ENCODE data around the gene DISC1. TPM values are rescaled to one million over a fixed set of nuclear protein-coding genes. Genes with fewer than 3 reads are reported as not detected.

DISC1 gene
- total RNA-seq, 2 experiments from 2014 or later, result 19.8 to 20.0 TPM

- Mint-ChIP-seq H3K4me3 (no peak overlapping the region), H3K27me3 (no peaks in the 10 kb centered on the region), H3K36me3 (ENCODE audit: low read depth) (peaks cover 11% of the 10 kb centered on the region), H3K4me1 (ENCODE audit: low read depth) (no peaks in the 10 kb centered on the region), H3K9me3 (no peaks in the 10 kb centered on the region), H3K27ac (no peak overlapping the region)
- H3K4me1 ChIP-seq (ENCODE audit: insufficient read depth, low read length), result no peaks in the 10 kb centered on the region
- ATAC-seq (ENCODE audit: poor library complexity) (no peak), DNase-seq (no peak)
- no peak for TF ChIP-seq CTCF (IDR thresholded peaks at IDR 0.05)
- H3K4me3 ChIP-seq (ENCODE audit: low read length), result no peak overlapping the region
- ChIA-PET POLR2A (no interaction called here), CTCF (no interaction called here)
- no peaks in the 10 kb centered on the region for H3K9me3 ChIP-seq (ENCODE audit: control insufficient read depth in 1 of 2, insufficient read depth in 1 of 2, low read length in 2 of 2)
- no peaks in the 10 kb centered on the region for H3K27me3 ChIP-seq (ENCODE audit: control insufficient read depth in 1 of 2, insufficient read depth in 2 of 2, low read length in 2 of 2)
- intact Hi-C loops (cut with DNase I, micrococcal nuclease), result no loop called here
- H3K27ac ChIP-seq (ENCODE audit: low read depth in 1 of 2, low read length in 2 of 2), result no peak overlapping the region
- H3K36me3 ChIP-seq (ENCODE audit: insufficient read depth, low read length), result no peaks in the 10 kb centered on the region
Observed at GRCh38 chr1:231936983-231937775, 310.6 kb downstream of the DISC1 start.

- H3K36me3 Mint-ChIP-seq (ENCODE audit: low read depth), result peaks cover 15% of the 10 kb centered on the region
- no peak for TF ChIP-seq CTCF (IDR thresholded peaks at IDR 0.05)
- no peaks in the 10 kb centered on the region for H3K36me3 ChIP-seq (ENCODE audit: insufficient read depth, low read length)
- ATAC-seq (ENCODE audit: poor library complexity), result no peak
- no peaks in the 10 kb centered on the region for H3K27me3 ChIP-seq (ENCODE audit: control insufficient read depth in 1 of 2, insufficient read depth in 2 of 2, low read length in 2 of 2)
- no peak for DNase-seq
- no peaks in the 10 kb centered on the region for H3K4me1 Mint-ChIP-seq (ENCODE audit: low read depth)
- no peaks in the 10 kb centered on the region for H3K9me3 Mint-ChIP-seq
- H3K27ac Mint-ChIP-seq, result no peak overlapping the region
- ChIA-PET CTCF (no interaction called here), POLR2A (no interaction called here)
- H3K9me3 ChIP-seq (ENCODE audit: control insufficient read depth in 1 of 2, insufficient read depth in 1 of 2, low read length in 2 of 2), result no peaks in the 10 kb centered on the region
- no peak overlapping the region for H3K4me3 ChIP-seq (ENCODE audit: low read length)
- no peaks in the 10 kb centered on the region for H3K27me3 Mint-ChIP-seq
- no peak overlapping the region for H3K4me3 Mint-ChIP-seq
- H3K27ac ChIP-seq (ENCODE audit: low read depth in 1 of 2, low read length in 2 of 2), result no peak overlapping the region
- no peaks in the 10 kb centered on the region for H3K4me1 ChIP-seq (ENCODE audit: insufficient read depth, low read length)
- intact Hi-C loops (cut with DNase I, micrococcal nuclease), result no loop called here
Observed at GRCh38 chr1:231938211-231938610, 311.6 kb downstream of the DISC1 start.

- H3K4me3 ChIP-seq (ENCODE audit: low read length), result no peak overlapping the region
- H3K4me1 ChIP-seq (ENCODE audit: insufficient read depth, low read length), result no peaks in the 10 kb centered on the region
- no peak for TF ChIP-seq CTCF (IDR thresholded peaks at IDR 0.05)
- H3K27ac ChIP-seq (ENCODE audit: low read depth in 1 of 2, low read length in 2 of 2), result no peak overlapping the region
- Mint-ChIP-seq H3K27me3 (no peaks in the 10 kb centered on the region), H3K9me3 (no peaks in the 10 kb centered on the region), H3K27ac (no peak overlapping the region), H3K4me3 (no peak overlapping the region), H3K36me3 (ENCODE audit: low read depth) (peaks cover 18% of the 10 kb centered on the region), H3K4me1 (ENCODE audit: low read depth) (no peaks in the 10 kb centered on the region)
- H3K27me3 ChIP-seq (ENCODE audit: control insufficient read depth in 1 of 2, insufficient read depth in 2 of 2, low read length in 2 of 2), result no peaks in the 10 kb centered on the region
- ATAC-seq (ENCODE audit: poor library complexity), result no peak
- no peak for DNase-seq
- ChIA-PET POLR2A (no interaction called here), CTCF (no interaction called here)
- intact Hi-C loops (cut with DNase I, micrococcal nuclease), result no loop called here
- H3K9me3 ChIP-seq (ENCODE audit: control insufficient read depth in 1 of 2, insufficient read depth in 1 of 2, low read length in 2 of 2), result no peaks in the 10 kb centered on the region
- H3K36me3 ChIP-seq (ENCODE audit: insufficient read depth, low read length), result no peaks in the 10 kb centered on the region
Observed at GRCh38 chr1:231938711-231939110, 312.1 kb downstream of the DISC1 start.

Data from CD4-positive, alpha-beta T cell (primary cell).